Hepatocyte (in vitro differentiated cells): Measurements from ENCODE around the gene UCP3. TPM values are rescaled to one million over a fixed set of nuclear protein-coding genes. Genes with fewer than 3 reads are reported as not detected.

Source experiments
- DNase-seq: peaks from one replicate; pipeline ENCODE4 v3.0.0-alpha.2; 2016; ENCODE audit warnings: low spot score
- H2AFZ ChIP-seq: fragments of 200-600 bp; sonication (generic); 2 replicates; pipeline ENCODE4 v1.6.0; 2016; ENCODE audit warnings: antibody characterized with exemption, mild to moderate bottlenecking
- H3K27ac ChIP-seq: fragments of 200-600 bp; sonication (generic); 2 replicates; pipeline ENCODE4 v1.5.1; 2016; ENCODE audit warnings: mild to moderate bottlenecking
- H3K27me3 ChIP-seq: fragments of 200-600 bp; sonication (generic); 2 replicates; pipeline ENCODE4 v1.6.1; 2016
- H3K36me3 ChIP-seq: fragments of 200-600 bp; sonication (generic); replicated peaks from 2 replicates; pipeline ENCODE4 v1.5.1; 2016; ENCODE audit warnings: low read depth; ENCODE audit not compliant: insufficient read depth
- H3K4me1 ChIP-seq: fragments of 200-600 bp; sonication (generic); 2 replicates; pipeline ENCODE4 v1.5.1; 2016; ENCODE audit warnings: mild to moderate bottlenecking, moderate library complexity; ENCODE audit not compliant: insufficient read depth
- H3K4me2 ChIP-seq: fragments of 200-600 bp; sonication (generic); 2 replicates; pipeline ENCODE4 v1.6.0; 2016
- H3K4me3 ChIP-seq: fragments of 200-600 bp; sonication (generic); 2 replicates; pipeline ENCODE4 v1.5.1; 2016; ENCODE audit warnings: mild to moderate bottlenecking
- H3K79me2 ChIP-seq: fragments of 200-600 bp; sonication (generic); 2 replicates; pipeline ENCODE4 v1.6.0; 2017; ENCODE audit warnings: mild to moderate bottlenecking
- H3K9me2 ChIP-seq: fragments of 200-600 bp; sonication (generic); replicated peaks from 2 replicates; pipeline ENCODE4 v1.6.0; 2017; ENCODE audit warnings: mild to moderate bottlenecking; ENCODE audit not compliant: insufficient read depth
- H3K9me3 ChIP-seq: fragments of 200-600 bp; sonication (generic); 2 replicates; pipeline ENCODE4 v1.5.1; 2016; ENCODE audit warnings: low read depth, mild to moderate bottlenecking
- H4K20me1 ChIP-seq: fragments of 200-600 bp; sonication (generic); 2 replicates; pipeline ENCODE4 v1.6.0; 2016; ENCODE audit warnings: mild to moderate bottlenecking; ENCODE audit not compliant: insufficient read depth, poor library complexity, severe bottlenecking
- EZH2 ChIP-seq: fragments of 200-600 bp; sonication (generic); IDR thresholded peaks from 2 replicates; pipeline ENCODE4 v1.6.1; 2016; ENCODE audit warnings: antibody characterized with exemption, mild to moderate bottlenecking, borderline replicate concordance
- EZH2phosphoT487 ChIP-seq: fragments of 200-600 bp; sonication (generic); IDR thresholded peaks from one replicate; pipeline ENCODE4 v1.6.1; 2018; ENCODE audit warnings: antibody characterized with exemption, mild to moderate bottlenecking, low read depth, moderate library complexity; ENCODE audit not compliant: unreplicated experiment, severe bottlenecking
- WGBS: methylation state at CpG from one replicate; pipeline ENCODE4 v1.1.6; 2016; ENCODE audit warnings: low lambda C conversion rate; ENCODE audit errors: missing lambda C conversion rate; 5-methylcytosine and 5-hydroxymethylcytosine counted together
- polyA plus RNA-seq: library from polyadenylated mRNA; unstranded; fragments of >200 nt; fragmentation: Nextera tagmentation; extraction: Ambion mirVana; gene quantifications from 2 replicates; pipeline ENCODE4 v1.2.1, GENCODE V29; 2016
- total RNA-seq: library from RNA; depleted of rRNA; stranded (reverse); fragments of >200 nt; gene quantifications from 2 replicates; pipeline ENCODE4 v1.2.3, GENCODE V29; 2014
- TF ChIP-seq, protein P1 (sequence below): fragments of 200-600 bp; sonication (generic); IDR thresholded peaks from 2 replicates; pipeline ENCODE4 v1.5.1; 2016; ENCODE audit warnings: antibody characterized with exemption, mild to moderate bottlenecking; ENCODE audit not compliant: poor library complexity

The UCP3 gene
- total and polyA plus RNA-seq, 2 experiments from 2014 or later = 0.80 TPM; not detected in 1

DNA sequence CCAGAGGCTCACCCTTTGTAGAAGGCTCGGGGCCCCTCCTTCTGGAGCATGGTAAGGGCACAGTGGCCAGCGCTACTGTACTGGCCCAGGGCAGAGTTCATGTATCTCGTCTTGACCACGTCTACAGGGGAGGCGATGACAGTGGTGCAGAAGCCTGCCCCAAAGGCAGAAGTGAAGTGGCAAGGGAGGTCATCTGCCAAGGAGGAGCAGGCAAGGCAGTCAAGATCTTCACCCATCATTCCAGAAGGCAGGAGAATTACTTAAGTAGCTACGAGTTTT is 33.5 kb downstream of the UCP3 start:
- H3K27me3 ChIP-seq = no peaks in the 10 kb centered on the region
- no peak overlapping the region for H2AFZ ChIP-seq
- no peaks in the 10 kb centered on the region for H3K79me2 ChIP-seq
- H3K4me1 ChIP-seq = no peaks in the 10 kb centered on the region
- no peaks in the 10 kb centered on the region for H3K9me2 ChIP-seq
- no peak for DNase-seq
- no peak overlapping the region for H3K27ac ChIP-seq
- no peaks in the 10 kb centered on the region for H4K20me1 ChIP-seq
- no peak for TF ChIP-seq EZH2
- TF ChIP-seq, protein P1, sequence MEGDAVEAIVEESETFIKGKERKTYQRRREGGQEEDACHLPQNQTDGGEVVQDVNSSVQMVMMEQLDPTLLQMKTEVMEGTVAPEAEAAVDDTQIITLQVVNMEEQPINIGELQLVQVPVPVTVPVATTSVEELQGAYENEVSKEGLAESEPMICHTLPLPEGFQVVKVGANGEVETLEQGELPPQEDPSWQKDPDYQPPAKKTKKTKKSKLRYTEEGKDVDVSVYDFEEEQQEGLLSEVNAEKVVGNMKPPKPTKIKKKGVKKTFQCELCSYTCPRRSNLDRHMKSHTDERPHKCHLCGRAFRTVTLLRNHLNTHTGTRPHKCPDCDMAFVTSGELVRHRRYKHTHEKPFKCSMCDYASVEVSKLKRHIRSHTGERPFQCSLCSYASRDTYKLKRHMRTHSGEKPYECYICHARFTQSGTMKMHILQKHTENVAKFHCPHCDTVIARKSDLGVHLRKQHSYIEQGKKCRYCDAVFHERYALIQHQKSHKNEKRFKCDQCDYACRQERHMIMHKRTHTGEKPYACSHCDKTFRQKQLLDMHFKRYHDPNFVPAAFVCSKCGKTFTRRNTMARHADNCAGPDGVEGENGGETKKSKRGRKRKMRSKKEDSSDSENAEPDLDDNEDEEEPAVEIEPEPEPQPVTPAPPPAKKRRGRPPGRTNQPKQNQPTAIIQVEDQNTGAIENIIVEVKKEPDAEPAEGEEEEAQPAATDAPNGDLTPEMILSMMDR = no peak
- H3K4me3 ChIP-seq = no peak overlapping the region
- H3K4me2 ChIP-seq = no peak overlapping the region
- 98% methylated on average over 6 of the region's 6 CpGs for WGBS
- H3K9me3 ChIP-seq = no peaks in the 10 kb centered on the region
- H3K36me3 ChIP-seq = no peaks in the 10 kb centered on the region

DNA sequence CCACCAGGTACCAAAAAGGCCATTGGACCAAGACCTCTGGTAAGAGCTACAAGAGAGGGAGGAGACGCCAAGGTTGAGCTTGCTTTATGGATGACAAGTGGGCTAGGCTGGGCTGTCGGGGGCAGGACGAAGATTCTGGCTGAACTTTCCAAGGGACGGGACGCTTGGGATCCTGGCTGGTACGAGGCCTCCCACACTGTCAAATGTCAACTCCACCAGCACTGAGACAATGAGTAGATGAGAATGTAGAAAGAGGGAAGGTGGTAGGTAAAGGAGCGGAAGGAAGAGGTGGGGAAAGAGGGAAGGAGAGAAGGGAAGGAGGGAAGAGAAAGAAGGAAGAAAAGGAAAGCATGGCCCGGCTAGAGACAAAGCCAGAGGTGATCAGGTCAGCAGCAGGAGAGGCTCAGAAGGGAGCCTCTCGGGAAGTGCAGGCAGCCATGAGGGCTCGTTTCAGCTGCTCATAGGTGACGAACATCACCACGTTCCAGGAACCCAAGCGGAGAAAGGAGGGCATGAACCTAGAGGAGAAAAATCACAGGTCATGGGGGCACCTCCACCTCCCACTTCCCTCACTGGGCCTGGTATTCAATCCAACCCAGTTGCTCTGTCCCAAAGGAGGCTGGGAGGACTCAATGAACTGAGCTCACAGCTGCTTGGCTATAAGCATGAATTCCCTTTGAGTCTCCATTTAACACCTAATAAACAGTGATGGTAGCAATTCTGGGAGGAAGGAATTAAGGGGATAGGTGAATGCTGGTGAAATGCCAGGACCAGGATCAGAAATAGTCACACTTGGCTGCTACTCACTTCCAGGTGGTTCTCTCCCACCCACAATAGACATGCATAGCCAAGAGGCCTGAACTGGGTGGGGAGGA is 34.0 kb downstream of the UCP3 start:
- H3K4me3 ChIP-seq = no peak overlapping the region
- H2AFZ ChIP-seq = no peak overlapping the region
- WGBS = 98% methylated on average over 13 of the region's 13 CpGs
- H3K27ac ChIP-seq = no peak overlapping the region
- no peak for DNase-seq
- H3K9me2 ChIP-seq = no peaks in the 10 kb centered on the region
- no peak overlapping the region for H3K4me2 ChIP-seq
- no peaks in the 10 kb centered on the region for H4K20me1 ChIP-seq
- TF ChIP-seq EZH2phosphoT487 = no peak
- TF ChIP-seq EZH2 = no peak
- TF ChIP-seq, protein P1 = no peak
- H3K36me3 ChIP-seq = no peaks in the 10 kb centered on the region
- no peaks in the 10 kb centered on the region for H3K4me1 ChIP-seq
- H3K79me2 ChIP-seq = no peaks in the 10 kb centered on the region
- no peaks in the 10 kb centered on the region for H3K9me3 ChIP-seq
- no peaks in the 10 kb centered on the region for H3K27me3 ChIP-seq

- WGBS = 89% methylated on average over 11 of the region's 11 CpGs
- Histone ChIP-seq H3K27ac (no peak overlapping the region), H3K9me3 (no peaks in the 10 kb centered on the region), H3K9me2 (no peaks in the 10 kb centered on the region), H3K36me3 (no peaks in the 10 kb centered on the region), H3K79me2 (no peaks in the 10 kb centered on the region), H4K20me1 (no peaks in the 10 kb centered on the region), H3K4me2 (no peak overlapping the region), H3K27me3 (no peaks in the 10 kb centered on the region), H3K4me3 (no peak overlapping the region), H3K4me1 (no peaks in the 10 kb centered on the region), H2AFZ (no peak overlapping the region)
- no peak for DNase-seq
- no peak for TF ChIP-seq EZH2
- no peak for TF ChIP-seq EZH2phosphoT487
- TF ChIP-seq, protein P1 = no peak
Observed at GRCh38 chr11:73972620-73973449, 36.0 kb downstream of the UCP3 start.
